PFSK-1 (cell line): Measurements from ENCODE around the gene C15orf40.

Experiments used
- FOXP2 ChIP-seq: optimal IDR thresholded peaks from 2 replicates; pipeline ENCODE3; 2011; ENCODE audit warnings: borderline replicate concordance, control low read depth, inconsistent platforms; ENCODE audit not compliant: insufficient read depth; ENCODE audit errors: extremely low read length, extremely low read depth
- POLR2AphosphoS5 ChIP-seq: IDR thresholded peaks from 2 replicates; pipeline ENCODE4 v1.6.1; 2012; ENCODE audit warnings: low read depth, mild to moderate bottlenecking, control low read depth, low read length, moderate library complexity
- SIN3A ChIP-seq: IDR thresholded peaks from 2 replicates; pipeline ENCODE4 v1.6.1; 2012; ENCODE audit warnings: mild to moderate bottlenecking, low read length, moderate library complexity, borderline replicate concordance; ENCODE audit not compliant: insufficient read depth
- TAF1 ChIP-seq: IDR thresholded peaks from 2 replicates; pipeline ENCODE4 v1.6.1; 2012; ENCODE audit warnings: low read length, control low read depth, borderline replicate concordance; ENCODE audit not compliant: insufficient read depth
- TF ChIP-seq, protein P1 (sequence below), 2 experiments: IDR thresholded peaks; 2 replicates each; pipeline versions ENCODE4 v1.6.1 to v1.8.0; 2011 to 2012; ENCODE audit warnings: low read depth in 2 of 2, low read length in 2 of 2, control low read depth in 1 of 2, inconsistent platforms in 1 of 2, mild to moderate bottlenecking in 1 of 2, moderate library complexity in 1 of 2; ENCODE audit not compliant: insufficient read depth in 1 of 2

DNA sequence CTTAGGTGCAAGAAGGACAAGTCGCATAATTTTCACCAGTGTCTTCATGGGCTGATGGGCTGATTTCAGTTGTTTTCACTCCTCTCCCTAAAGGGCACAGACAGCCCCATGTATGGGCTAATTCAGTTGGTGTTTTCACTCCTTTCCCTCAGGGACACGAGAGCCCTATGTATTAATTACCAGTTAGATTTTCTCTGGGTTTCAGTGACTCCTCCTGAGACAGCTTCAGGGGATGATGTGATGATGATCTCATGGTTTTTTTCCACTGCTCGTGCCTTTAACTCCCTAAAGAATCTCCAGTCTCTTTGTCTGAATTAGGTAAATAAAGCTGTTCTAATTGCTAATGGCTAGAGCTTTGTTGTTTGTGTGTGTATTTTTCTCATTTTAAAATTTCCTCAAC is 15.5 kb downstream of the C15orf40 start:
- no peak for TF ChIP-seq POLR2AphosphoS5
- TF ChIP-seq SIN3A: no peak
- TF ChIP-seq, protein P1, sequence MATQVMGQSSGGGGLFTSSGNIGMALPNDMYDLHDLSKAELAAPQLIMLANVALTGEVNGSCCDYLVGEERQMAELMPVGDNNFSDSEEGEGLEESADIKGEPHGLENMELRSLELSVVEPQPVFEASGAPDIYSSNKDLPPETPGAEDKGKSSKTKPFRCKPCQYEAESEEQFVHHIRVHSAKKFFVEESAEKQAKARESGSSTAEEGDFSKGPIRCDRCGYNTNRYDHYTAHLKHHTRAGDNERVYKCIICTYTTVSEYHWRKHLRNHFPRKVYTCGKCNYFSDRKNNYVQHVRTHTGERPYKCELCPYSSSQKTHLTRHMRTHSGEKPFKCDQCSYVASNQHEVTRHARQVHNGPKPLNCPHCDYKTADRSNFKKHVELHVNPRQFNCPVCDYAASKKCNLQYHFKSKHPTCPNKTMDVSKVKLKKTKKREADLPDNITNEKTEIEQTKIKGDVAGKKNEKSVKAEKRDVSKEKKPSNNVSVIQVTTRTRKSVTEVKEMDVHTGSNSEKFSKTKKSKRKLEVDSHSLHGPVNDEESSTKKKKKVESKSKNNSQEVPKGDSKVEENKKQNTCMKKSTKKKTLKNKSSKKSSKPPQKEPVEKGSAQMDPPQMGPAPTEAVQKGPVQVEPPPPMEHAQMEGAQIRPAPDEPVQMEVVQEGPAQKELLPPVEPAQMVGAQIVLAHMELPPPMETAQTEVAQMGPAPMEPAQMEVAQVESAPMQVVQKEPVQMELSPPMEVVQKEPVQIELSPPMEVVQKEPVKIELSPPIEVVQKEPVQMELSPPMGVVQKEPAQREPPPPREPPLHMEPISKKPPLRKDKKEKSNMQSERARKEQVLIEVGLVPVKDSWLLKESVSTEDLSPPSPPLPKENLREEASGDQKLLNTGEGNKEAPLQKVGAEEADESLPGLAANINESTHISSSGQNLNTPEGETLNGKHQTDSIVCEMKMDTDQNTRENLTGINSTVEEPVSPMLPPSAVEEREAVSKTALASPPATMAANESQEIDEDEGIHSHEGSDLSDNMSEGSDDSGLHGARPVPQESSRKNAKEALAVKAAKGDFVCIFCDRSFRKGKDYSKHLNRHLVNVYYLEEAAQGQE (IDR thresholded peaks at IDR 0.05; ENCODE audit: insufficient read depth in 1 of 2, low read depth in 2 of 2, low read length in 2 of 2): no peak
- no peak for TF ChIP-seq TAF1
- no peak for TF ChIP-seq FOXP2
